Stimulated activated CD4-positive, alpha-beta T cell treated with anti-CD3 and anti-CD28 coated beads, TNF-alpha, amount 100 ng/mL, for 48 hours (primary cell): ENCODE data around the gene LTBP1.

Source experiments
- DNase-seq, 3 donors: peaks; one replicate each; pipeline ENCODE4 v3.0.0-alpha.2; 2020; ENCODE audit warnings: low read depth in 3 of 3

Gene LTBP1

DNA sequence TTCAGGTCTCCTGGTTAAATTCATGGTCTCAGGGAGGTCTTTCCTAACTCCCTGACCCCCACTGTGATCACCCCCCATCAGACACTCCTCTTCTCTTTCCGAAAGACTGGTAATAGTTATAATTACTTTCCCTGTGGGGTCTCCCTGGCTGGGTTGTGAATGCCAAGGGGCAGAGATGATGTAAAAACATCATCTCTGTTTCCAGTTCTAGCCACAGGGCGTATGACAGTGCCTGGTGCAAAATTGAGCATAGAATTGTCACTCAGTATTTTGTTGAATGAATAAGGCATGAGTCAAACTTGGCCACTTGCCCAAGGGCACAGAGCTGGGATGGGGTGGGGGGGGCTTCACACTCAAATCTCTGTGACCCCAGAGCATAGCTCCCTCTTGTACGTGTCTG lies 65.2 kb downstream of the LTBP1 start:
- no peak for DNase-seq

DNA sequence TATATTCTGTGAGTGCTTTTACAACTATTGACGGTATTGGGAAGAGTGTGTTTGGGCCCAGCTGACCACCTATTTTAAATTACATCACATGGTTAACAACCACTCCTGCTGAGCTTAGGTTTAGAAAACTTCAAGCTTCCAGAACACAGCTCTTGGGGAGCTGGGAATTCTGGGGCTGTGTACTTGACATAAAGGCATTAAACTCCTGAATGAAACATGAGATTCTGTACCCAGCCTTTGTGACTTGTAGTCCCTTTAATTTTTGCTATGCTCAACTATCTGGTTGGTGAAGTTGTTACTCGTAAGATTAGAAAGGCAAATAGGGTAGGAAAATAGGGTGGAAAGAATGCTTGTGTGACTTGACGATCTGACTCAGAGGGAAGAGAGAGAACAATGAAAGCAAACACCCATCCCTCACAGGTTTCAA lies 66.9 kb downstream of the LTBP1 start:
- DNase-seq, result no peak

DNA sequence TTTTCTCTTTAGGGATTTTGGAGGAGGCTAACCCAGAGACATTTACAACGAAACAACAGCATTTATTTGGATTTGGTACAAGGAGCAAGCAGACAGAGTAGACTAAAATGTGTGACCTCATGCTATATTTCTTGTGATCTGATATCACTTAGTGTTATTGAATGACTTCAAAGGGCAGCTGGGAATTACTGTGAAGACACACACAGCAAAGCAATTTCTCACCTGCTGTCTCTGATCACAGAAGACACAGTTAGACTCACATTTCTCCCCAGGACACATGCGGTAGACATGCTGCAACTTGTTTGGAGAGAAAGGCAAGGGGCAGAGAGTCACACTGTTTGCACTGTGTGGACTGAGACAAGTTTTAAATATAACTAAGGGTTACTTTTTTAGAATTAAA lies 67.5 kb downstream of the LTBP1 start:
- no peak for DNase-seq

DNA sequence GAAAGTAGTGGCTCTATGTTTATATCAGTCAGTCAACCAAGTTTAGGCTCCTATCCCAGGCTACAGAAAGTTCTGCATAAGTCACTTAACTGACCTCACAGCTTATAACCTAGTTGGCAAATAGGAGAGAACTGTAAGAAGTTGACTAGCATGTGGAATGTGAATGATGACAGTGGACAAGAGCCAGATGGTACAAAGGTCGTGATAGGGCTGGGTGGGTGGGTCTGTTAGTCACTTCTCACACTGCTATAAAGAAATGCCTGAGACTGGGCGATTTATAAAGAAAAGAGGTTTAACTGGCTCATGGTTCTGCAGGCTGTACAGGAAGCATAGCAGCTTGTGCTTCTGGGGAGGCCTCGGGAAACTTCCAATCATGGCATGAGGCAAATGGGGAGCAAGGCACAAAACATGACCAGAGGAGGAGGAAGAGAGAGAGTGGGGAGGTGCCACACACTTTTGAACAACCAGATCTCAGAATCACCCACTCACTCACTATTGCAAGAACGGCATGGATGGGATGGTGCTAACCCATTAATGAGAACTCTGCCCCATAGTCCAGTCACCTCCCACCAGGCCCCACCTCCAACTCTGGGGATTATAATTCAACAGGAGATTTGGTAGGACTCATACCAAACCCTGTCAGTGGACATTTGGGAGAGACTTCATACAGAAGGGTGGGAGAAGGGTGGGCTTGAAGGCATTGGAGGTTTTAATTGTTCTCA lies 68.8 kb downstream of the LTBP1 start:
- no peak for DNase-seq

DNA sequence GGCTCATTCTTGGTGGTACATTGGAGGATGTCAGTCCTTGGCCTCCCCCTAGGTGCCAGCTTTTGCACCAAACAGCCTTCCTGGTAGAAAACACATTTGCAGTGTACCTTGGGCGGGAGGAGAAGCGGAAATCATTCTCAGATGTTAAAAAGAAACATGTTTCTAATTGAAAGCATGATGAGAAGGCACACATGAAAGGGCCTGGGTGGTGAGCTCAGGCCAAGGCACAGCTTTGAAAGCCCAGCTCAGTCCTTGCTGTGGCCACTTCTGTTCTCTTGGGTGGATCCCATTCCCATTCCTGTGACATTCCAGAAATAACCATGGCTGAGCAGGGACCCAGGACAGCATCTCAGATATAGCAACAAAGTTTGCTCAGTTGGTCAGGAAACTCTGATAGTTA lies 71.5 kb downstream of the LTBP1 start:
- no peak for DNase-seq

DNA sequence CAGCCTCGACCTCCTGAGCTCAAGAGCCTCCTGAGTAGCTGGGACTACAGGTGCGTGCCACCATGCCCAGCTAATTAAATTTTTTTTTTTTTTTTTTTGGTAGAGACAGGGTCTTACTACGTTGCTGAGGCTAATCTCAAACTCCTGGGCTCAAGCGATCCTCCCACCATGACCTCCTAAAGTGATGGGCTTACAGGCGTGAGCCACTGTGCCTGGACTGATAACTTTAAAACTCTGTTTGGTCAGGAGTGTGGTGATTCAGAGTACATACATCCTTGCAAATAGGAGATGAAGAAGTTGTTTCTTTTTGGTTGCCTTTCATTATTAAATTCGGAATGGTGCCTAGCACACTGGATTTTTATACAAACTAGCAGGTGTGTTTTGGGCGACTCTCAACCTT lies 73.0 kb downstream of the LTBP1 start:
- no peak for DNase-seq

DNA sequence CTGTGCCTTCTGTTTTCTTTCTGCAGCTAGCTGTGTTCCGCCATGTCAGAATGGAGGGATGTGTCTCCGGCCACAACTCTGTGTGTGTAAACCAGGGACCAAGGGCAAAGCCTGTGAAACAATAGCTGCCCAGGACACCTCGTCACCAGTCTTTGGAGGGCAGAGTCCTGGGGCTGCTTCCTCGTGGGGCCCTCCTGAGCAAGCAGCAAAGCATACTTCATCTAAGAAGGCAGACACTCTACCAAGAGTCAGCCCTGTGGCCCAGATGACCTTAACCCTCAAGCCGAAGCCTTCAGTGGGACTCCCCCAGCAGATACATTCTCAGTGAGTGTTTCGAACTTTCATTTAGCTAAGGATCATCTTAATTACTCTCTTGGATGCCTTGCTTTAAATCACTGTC lies 74.1 kb downstream of the LTBP1 start:
- DNase-seq, result no peak

DNA sequence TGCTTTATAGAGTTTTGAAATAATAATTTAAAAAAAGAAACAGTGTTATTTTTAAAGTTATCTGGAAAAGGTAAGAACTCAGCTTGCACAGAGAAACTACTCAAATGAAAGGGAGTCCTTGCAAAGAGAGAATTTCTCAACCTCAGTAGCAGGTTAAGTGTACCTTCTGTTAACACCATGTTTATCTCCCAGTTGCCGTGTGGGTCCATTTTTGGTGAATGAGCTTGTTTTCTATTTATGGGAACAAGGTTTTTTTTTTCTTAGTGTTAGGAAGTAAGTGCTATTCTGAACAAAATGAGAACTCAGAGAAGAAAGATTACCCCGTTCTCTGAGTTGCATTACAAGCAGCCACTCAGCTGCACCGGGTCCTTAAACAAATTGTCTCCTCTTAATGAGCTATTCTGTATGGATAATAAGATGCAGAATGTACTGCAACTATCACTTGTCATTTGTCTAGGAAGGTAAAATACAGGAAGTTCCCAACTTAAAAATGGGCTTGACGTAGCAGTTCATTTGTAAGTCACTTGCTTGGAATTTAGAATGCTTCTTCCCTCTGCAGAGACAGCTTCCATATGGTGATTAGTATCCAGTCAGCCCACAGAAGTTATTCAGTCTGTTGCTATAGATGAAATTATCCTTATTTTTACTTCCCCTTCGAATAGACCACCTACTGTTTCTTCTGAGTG lies 74.9 kb downstream of the LTBP1 start:
- no peak for DNase-seq

DNA sequence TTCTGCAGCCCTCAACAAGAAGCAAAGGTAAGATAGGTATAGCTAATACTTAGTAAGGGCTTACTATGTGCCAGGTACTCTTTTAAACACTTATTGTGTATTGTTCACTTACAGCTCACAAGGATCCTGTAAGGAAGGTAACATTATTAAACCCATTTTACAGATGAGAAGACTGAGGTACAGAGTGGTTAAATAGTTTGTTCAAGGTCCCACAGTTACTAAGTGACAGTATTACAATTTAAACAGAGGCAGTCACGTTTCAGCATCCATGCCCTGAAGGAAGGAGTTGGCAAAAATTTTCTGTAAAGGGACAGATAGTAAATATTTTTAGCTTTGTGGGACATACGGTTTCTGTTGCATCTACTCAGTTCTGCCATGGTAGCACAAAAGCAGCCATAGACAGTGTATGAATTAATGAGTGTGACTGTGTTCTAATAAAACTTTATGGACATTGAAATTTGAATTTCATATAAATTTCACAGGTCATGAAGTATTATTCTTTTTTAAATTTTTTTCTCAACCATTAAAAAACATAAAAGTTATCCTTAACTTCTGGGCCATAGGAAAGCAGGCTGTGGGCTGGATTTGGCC lies 75.7 kb downstream of the LTBP1 start:
- DNase-seq, result no peak

DNA sequence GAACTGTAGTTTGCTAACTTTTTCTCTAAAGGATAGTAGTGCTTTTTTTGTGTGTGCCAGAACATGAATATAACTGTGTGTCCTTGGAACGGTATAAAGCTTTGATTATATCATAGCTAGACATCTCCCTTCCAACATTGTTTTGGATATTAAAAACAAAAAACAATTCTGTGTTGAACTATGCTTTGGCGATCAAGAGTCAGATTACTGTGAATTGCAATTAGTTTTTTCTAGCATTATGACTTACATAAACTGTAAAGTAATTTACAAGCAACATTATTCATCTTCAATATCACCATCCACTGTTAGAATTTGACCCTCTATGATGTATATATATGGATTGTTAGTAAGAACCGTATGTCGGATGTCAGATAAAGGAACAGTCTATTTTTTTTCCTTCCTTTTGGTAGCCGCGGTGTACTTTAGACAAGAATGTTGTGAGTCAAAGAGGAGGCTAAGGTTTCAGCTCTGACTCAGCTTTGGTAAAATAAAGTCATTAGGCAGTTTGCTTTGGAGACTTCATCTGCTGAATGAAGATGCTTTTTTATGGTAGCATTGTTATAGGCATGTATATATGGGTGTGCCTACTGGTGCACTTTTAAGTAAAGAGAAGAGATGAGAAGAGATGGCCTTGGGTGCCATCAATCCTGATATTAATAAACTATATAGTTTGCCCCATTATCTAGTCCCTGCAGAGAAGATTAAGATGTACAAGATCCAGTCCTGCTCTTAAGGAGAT lies 76.4 kb downstream of the LTBP1 start:
- no peak for DNase-seq

DNA sequence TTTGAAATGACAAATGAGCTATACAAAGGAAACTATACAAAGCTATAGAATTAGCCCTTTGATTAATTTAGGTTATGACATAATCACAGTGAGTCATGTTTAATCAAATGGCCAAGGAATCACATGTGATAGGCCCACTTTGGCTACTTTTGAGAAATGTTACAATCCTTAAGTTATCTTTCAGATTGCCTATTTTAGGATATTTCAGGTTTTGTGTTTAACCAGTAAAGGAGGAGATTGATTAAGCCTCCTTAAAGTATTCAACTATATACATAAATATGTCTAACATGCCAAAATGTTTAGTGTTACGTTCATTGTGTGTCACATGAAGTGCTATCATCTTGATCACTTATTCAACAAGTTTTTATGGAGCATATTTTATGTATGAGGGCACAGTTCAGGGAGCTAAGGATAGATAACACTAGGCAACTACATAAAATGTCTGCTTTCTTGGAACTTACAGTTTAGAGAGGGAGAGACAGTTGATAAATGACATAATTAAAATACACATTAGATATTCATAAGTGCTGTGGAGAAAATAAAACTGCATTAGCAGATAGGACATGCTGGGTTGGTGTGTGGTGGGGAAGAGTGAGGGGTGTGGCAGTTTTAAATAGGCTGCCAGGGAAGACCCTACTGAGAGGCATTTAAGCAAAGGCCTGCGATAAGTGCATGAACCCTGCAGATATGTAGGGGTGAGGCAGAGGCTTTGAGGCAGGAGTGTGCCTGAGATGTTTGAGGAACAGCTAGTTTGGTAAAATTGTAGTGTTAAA lies 77.2 kb downstream of the LTBP1 start:
- no peak for DNase-seq

DNA sequence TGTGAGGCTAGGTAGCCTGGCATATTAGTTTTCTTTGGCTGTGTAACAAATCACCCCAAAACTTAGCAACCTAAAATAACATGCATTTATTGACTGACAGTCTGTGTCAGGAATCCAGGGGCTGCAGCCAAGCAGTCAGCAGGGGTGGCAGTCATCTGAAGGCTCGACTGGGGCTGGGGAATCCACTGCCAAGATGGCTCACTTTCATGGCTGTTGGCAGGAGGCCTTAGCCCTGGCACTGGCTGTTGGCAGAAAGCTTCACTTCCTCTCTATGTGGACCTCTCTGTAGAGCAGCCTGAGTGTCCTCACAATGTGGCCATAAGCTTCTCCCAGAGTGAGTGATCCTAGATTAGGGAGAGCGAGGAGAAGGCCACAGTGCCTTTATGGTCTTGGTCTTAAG lies 78.0 kb downstream of the LTBP1 start:
- no peak for DNase-seq

DNA sequence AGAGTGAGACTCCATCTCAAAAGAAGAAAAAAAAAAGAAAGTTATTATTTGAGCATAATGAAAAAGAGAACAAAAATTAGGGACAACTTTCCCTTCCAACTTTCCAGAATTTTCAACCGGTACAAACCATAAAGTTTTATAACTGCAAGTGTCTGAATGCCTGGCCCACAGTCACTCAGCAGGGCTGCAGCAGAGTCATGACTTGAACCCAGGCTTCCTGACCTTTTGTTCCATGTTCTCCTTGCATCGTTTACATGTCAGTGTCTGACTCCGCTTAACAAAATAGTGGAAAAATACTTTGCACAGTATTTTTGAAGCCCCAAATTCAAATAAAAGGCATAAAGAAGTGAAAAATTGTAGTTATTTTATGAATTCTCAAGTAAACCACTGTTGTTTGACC lies 82.7 kb downstream of the LTBP1 start:
- DNase-seq, result no peak

DNA sequence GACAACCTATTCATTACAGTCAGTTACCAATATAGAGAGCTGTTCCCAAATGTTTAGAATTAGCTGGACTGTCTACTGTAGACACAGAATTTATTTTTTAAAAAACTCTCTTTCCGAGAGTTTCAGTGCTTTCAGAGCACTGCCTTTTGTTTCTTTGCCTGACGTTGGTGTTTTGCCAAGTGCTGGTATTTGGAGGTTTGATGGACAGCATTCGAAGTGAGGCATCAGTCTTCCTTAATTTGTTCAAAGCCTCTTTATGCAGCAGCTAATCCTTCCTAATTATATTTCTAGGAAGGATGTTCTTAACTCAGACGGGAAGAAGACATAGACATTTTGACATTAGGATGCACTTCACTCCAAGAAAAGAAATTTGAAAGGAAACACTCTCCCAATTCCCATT lies 83.2 kb downstream of the LTBP1 start:
- DNase-seq, result no peak

DNA sequence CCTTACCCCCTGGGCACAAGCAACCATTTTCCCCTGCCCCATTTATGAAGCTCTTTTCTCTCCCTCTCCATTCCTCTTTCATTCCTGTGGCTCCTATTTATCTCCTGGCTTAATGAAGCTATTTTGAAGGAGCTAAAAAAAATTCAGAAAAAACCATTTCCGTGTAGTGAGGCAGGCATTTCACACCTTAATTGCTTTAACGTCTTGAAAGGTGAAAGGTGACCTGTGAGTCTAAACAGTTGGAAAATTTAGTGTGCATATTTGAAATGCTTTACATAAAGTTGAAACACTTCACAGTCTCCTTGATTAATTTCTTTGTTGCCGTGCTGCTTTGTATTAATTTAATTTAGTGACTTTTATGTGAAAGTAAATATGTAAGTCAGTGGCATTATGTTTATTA lies 83.6 kb downstream of the LTBP1 start:
- DNase-seq, result no peak

DNA sequence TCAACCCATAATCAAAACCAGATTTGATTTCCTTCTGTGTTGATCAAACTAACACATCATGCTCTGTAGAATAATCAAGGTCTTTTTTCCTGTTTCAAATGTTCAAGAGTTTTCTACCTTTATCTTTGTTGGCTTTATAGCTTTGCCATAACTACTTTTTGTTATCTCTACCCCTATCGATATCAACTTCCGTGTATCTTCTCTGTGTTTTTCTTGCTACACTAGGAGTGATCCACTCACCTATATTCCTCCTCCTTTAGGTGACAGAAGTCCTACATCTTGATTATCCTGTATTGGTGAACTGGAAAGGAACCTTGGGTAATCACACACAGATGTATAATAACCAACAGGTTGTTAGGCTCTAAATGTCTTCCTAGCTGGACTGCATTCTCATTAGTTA lies 85.5 kb downstream of the LTBP1 start:
- DNase-seq, result no peak

DNA sequence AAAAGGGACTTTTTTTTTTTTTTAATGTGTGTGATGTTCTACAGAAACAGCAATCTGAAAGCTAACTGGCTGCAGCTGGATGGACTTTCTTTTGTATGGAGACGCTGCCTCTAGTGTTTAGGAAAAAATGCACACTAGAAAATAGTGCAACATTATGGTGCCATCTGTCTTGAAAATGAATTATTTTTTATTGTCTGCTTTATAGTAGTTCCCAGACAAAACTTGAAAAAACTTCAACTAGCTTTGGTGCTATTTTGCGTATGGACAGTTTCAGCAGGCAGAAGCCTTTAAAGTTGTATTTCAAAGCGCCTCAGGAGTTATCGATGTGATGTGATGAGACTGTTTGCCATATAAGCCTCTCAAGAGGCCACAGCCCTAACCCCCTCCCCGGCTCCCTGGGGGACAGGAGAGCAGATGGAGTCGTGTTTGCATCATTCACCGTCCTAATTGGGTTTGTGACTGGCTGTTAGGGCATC lies 86.9 kb downstream of the LTBP1 start:
- no peak for DNase-seq

DNA sequence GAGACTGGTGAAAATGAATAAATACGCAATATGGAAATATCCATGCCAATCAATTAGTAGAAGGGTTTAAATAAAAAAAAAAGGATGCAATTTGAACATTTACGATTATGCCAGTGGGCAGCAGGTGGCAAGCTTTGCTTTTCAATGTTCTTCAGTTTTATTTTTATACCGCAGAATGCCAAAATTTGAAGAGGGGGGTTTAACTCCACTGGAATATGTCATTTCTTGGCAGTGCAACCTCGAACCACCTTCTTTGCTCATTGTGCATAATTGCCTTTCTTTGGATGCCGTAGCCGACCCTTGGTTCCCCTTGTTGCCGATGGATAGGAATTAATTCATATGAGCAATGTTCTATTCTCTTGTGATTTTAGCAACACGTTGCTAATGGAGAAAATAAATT lies 88.0 kb downstream of the LTBP1 start:
- no peak for DNase-seq

DNA sequence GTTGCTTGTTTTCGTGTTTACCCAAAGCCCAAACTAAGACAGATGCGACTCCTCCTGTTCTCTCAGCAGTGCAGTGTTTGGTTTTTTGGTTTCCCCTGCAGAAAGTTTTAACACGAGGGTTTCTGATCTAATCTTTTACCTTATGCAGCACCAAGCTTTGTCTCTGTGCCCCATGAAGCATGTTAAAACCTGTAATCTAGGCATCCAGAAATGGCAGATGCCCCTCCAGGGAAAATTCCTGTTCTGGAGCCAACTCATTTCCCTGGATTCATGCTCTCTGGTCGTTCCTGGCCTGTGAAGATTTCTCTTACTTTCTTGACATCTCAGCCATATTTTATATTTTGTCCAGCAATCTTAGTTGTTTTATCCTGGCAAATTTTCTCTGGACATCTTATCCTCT lies 91.5 kb downstream of the LTBP1 start:
- DNase-seq, result no peak

DNA sequence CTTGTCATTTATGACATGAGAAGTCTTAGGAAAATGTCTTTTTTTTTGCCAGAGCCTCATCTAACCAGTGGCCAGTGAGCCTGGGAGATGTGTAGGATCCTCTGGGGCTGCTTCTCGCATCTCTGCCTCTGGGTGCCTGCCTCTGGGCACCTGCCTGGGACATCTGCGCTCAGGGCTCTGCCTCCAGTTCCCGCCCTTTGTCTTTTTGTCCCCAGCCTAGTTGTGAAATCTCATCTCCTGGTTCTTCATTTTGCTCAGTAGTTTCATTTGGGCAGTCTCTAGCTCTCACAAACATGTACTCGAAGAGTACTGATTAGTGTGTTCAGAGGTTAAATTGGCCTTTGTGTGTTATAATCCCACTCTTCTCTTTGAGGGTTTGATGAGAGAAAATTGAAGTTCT lies 92.0 kb downstream of the LTBP1 start:
- no peak for DNase-seq

DNA sequence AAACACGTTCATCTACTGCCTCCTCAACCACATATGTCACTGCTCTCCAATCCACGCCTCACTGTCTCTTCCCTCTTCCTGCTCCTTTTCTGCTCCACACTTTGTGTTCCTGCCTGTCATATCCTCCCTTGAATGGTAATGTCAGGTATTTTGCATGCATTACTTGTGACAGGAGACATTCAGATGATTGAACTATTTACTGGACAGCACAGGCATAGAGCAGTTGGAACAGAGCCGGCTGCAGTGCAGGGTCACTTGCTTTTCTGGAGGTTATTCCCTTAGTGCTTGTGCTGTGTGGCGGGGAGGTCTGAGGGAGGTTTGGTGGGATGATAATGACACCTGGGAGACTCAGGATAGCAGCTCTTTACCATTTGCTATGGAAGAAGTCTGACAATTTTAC lies 93.8 kb downstream of the LTBP1 start:
- DNase-seq, result no peak

DNA sequence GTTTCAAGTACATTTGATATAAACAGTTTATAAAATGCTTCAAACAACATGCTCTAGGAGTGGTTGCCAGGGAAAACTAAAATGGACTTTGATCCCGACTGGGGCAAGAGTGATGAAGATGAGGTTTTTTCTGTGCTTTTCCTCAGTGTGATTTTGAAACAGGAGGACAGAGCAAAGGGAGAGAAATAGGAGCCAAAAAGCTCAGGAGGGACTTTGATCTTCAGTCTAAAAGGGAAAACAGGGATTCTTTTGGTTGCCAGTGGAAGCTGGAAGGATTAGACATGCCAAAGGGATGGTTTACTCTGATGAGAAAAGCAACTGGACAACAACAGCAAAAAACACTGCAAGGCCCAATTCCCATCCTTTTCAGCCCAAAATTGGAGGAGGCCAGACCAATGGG lies 95.5 kb downstream of the LTBP1 start:
- no peak for DNase-seq
